Nephron (organoid): ENCODE measurements around the gene GALNT16.

Experiments
- H3K27ac Mint-ChIP-seq, 3 experiments: 2 replicates each; pipeline ENCODE4 v1.8.0; 2020; ENCODE audit warnings: mixed read lengths in 3 of 3, mild to moderate bottlenecking in 2 of 3, moderate library complexity in 1 of 3
- H3K27me3 Mint-ChIP-seq: 2 replicates; pipeline ENCODE4 v1.8.0; 2021; ENCODE audit warnings: low read depth, mild to moderate bottlenecking, moderate library complexity, mixed read lengths
- H3K36me3 Mint-ChIP-seq: 2 replicates; pipeline ENCODE4 v1.8.0; 2020; ENCODE audit warnings: low read depth, mixed read lengths
- H3K4me1 Mint-ChIP-seq: 2 replicates; pipeline ENCODE4 v1.8.0; 2020; ENCODE audit warnings: mixed read lengths
- H3K4me3 Mint-ChIP-seq, 3 experiments: 2 replicates each; pipeline ENCODE4 v1.8.0; 2020; ENCODE audit warnings: mild to moderate bottlenecking in 3 of 3, mixed read lengths in 3 of 3, moderate library complexity in 2 of 3
- H3K9me3 Mint-ChIP-seq: 2 replicates; pipeline ENCODE4 v1.8.0; 2020; ENCODE audit warnings: mixed read lengths
- TF ChIP-seq, protein P1 (sequence below), 3 experiments: fragments of 200-600 bp; sonication (generic); IDR thresholded peaks; one replicate each; pipeline ENCODE4 v1.5.0; 2021; ENCODE audit warnings: antibody characterized with exemption in 3 of 3; ENCODE audit not compliant: unreplicated experiment in 3 of 3

Gene GALNT16

DNA sequence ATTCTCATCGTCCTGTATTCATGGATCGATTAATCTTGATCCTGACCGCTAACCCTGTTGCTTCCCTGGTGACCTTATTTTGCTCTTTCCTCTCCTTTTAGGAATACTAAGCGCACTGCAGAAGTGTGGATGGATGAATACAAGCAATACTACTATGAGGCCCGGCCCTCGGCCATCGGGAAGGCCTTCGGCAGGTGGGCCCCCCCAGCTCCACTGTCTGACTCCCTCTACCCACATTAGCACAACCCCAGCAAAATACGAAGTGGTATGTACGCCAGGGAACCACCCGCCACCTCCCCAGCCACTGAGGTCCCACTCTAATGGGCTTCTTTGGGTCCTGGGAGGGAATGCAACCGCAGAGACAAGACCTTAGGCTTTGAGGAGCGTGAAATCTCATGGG, 79.5 kb downstream of the GALNT16 start:
- Mint-ChIP-seq H3K4me3 (no peak overlapping the region), H3K27me3 (peaks cover 6% of the 10 kb centered on the region), H3K4me1 (no peaks in the 10 kb centered on the region), H3K9me3 (no peaks in the 10 kb centered on the region), H3K27ac (no peak overlapping the region), H3K36me3 (no peaks in the 10 kb centered on the region)
- TF ChIP-seq, protein P1, sequence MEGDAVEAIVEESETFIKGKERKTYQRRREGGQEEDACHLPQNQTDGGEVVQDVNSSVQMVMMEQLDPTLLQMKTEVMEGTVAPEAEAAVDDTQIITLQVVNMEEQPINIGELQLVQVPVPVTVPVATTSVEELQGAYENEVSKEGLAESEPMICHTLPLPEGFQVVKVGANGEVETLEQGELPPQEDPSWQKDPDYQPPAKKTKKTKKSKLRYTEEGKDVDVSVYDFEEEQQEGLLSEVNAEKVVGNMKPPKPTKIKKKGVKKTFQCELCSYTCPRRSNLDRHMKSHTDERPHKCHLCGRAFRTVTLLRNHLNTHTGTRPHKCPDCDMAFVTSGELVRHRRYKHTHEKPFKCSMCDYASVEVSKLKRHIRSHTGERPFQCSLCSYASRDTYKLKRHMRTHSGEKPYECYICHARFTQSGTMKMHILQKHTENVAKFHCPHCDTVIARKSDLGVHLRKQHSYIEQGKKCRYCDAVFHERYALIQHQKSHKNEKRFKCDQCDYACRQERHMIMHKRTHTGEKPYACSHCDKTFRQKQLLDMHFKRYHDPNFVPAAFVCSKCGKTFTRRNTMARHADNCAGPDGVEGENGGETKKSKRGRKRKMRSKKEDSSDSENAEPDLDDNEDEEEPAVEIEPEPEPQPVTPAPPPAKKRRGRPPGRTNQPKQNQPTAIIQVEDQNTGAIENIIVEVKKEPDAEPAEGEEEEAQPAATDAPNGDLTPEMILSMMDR (IDR thresholded peaks at IDR 0.05; ENCODE audit: unreplicated experiment in 3 of 3) = no peak

- H3K9me3 Mint-ChIP-seq = no peaks in the 10 kb centered on the region
- no peak overlapping the region for H3K27ac Mint-ChIP-seq
- H3K27me3 Mint-ChIP-seq = peaks cover 15% of the 10 kb centered on the region
- H3K4me1 Mint-ChIP-seq = no peaks in the 10 kb centered on the region
- no peaks in the 10 kb centered on the region for H3K36me3 Mint-ChIP-seq
- TF ChIP-seq, protein P1 (IDR thresholded peaks at IDR 0.05; ENCODE audit: unreplicated experiment in 3 of 3) = no peak
- no peak overlapping the region for H3K4me3 Mint-ChIP-seq
Measured at GRCh38 chr14:69342928-69343525, 83.1 kb downstream of the GALNT16 start.

DNA sequence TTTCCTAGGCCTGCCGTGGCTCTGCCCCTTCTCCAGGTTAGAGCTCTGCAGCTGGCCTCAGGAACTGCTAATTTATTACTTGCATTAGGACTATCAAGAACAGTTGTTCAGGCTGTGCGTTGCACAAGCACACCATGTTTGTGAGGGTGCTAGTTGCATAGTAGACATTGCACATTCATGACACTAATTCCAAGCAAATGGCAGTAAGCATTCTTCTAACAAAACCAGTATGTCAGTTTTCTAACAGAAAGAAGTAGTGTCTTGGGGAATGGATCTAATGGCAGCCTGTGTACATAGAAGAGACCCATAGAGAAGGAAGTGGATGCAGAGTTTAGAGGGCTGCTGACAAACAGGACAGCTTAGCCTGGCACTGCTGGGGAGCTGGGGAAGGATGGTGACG, 84.2 kb downstream of the GALNT16 start:
- TF ChIP-seq, protein P1 (IDR thresholded peaks at IDR 0.05; ENCODE audit: unreplicated experiment in 3 of 3) = no peak
- no peak overlapping the region for H3K4me3 Mint-ChIP-seq
- H3K9me3 Mint-ChIP-seq = no peaks in the 10 kb centered on the region
- no peaks in the 10 kb centered on the region for H3K4me1 Mint-ChIP-seq
- no peaks in the 10 kb centered on the region for H3K36me3 Mint-ChIP-seq
- H3K27ac Mint-ChIP-seq = no peak overlapping the region
- peaks cover 15% of the 10 kb centered on the region for H3K27me3 Mint-ChIP-seq

GRCh38 chr14:69345402-69345801, 85.4 kb downstream of the GALNT16 start:
- no peaks in the 10 kb centered on the region for H3K4me1 Mint-ChIP-seq
- H3K9me3 Mint-ChIP-seq = no peaks in the 10 kb centered on the region
- no peaks in the 10 kb centered on the region for H3K36me3 Mint-ChIP-seq
- H3K27me3 Mint-ChIP-seq = peaks cover 15% of the 10 kb centered on the region
- H3K27ac Mint-ChIP-seq = peak overlapping the region in 1 of 3 experiments; percentile 78
- TF ChIP-seq, protein P1 (IDR thresholded peaks at IDR 0.05; ENCODE audit: unreplicated experiment in 3 of 3) = no peak
- H3K4me3 Mint-ChIP-seq = no peak overlapping the region

DNA sequence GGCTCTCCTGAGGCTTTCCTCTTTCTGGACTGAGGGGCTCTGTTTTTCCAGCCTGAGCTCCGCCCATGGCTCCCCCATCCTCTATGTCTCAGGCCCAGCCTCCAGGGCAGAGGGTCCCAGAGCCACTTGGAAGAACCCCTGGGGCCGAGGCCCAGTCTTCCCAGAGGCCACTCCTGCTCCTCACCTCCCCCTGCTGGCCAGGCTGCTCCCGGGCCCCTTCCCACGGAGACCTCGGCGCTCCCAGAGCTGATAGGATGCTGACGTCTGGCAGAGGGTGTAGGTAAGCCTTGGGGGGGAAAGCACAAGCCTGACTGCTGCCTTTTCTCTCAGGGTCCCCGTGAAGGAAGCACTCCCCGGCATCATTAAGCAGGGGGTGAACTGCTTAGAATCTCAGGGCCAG, 86.8 kb downstream of the GALNT16 start:
- Mint-ChIP-seq H3K4me1 (no peaks in the 10 kb centered on the region), H3K9me3 (no peaks in the 10 kb centered on the region), H3K36me3 (no peaks in the 10 kb centered on the region), H3K27me3 (peaks cover 26% of the 10 kb centered on the region), H3K4me3 (no peak overlapping the region), H3K27ac (no peak overlapping the region)
- TF ChIP-seq, protein P1 (IDR thresholded peaks at IDR 0.05; ENCODE audit: unreplicated experiment in 3 of 3) = peak in 1 of 3 experiments; percentile 46

GRCh38 chr14:69349091-69349777, 89.3 kb downstream of the GALNT16 start:
- Mint-ChIP-seq H3K4me3 (no peak overlapping the region), H3K27me3 (peaks cover 20% of the 10 kb centered on the region), H3K36me3 (no peaks in the 10 kb centered on the region), H3K27ac (no peak overlapping the region), H3K4me1 (no peaks in the 10 kb centered on the region), H3K9me3 (no peaks in the 10 kb centered on the region)
- TF ChIP-seq, protein P1 (IDR thresholded peaks at IDR 0.05; ENCODE audit: unreplicated experiment in 3 of 3) = no peak
